ENCODE measurements around the gene TNFSF15. TPM values are rescaled to one million over a fixed set of nuclear protein-coding genes. Genes with fewer than 3 reads are reported as not detected.

The TNFSF15 gene
- total RNA-seq, 1 experiment from 2014 or later = not detected

- Mint-ChIP-seq H3K4me3 (no peak overlapping the region), H3K36me3 (ENCODE audit: insufficient read depth in 1 of 3, low read depth in 3 of 3) (no peaks in the 10 kb centered on the region), H3K27ac (no peak overlapping the region), H3K4me1 (no peaks in the 10 kb centered on the region), H3K9me3 (no peaks in the 10 kb centered on the region; a peak in 1 of 5 replicates), H3K27me3 (ENCODE audit: low read depth) (peaks cover 50% of the 10 kb centered on the region)
- Histone ChIP-seq H3K79me2 (ENCODE audit: insufficient read depth, low read length) (no peaks in the 10 kb centered on the region), H3K23ac (ENCODE audit: insufficient read length, low read depth, low read length) (no peak overlapping the region), H2BK5ac (ENCODE audit: insufficient read length, low read length) (no peak overlapping the region), H3K4me1 (ENCODE audit: insufficient read depth, low read length) (no peaks in the 10 kb centered on the region), H3K79me1 (ENCODE audit: insufficient read depth, low read depth, low read length, poor library complexity, severe bottlenecking) (no peaks in the 10 kb centered on the region), H2BK20ac (ENCODE audit: low read depth, low read length, poor library complexity, severe bottlenecking) (no peak overlapping the region), H3T11ph (ENCODE audit: low read length) (no peak overlapping the region), H4K5ac (ENCODE audit: insufficient read length, low read depth, low read length) (no peak overlapping the region), H3K27ac (ENCODE audit: insufficient read length, low read depth, low read length) (no peak overlapping the region), H3K27me3 (ENCODE audit: insufficient read depth, low read length) (no peaks in the 10 kb centered on the region), H3K23me2 (ENCODE audit: insufficient read length, low read depth, low read length, poor library complexity, severe bottlenecking) (no peaks in the 10 kb centered on the region), H2AFZ (ENCODE audit: low read length) (no peak overlapping the region), H3K9ac (ENCODE audit: extremely low read depth, insufficient read length, low read length) (no peak overlapping the region), H3K18ac (ENCODE audit: insufficient read length, low read depth, low read length) (no peak overlapping the region), H2BK15ac (ENCODE audit: low read depth, low read length) (no peak overlapping the region), H4K8ac (replicated peaks; ENCODE audit: insufficient read length, low read depth, low read length) (no peak overlapping the region), H3K9me3 (ENCODE audit: control insufficient read depth, low read depth, low read length) (no peaks in the 10 kb centered on the region), H2AK5ac (ENCODE audit: insufficient read length, low read length) (no peak overlapping the region), H3K14ac (ENCODE audit: insufficient read depth, low read length) (no peak overlapping the region), H3K4ac (ENCODE audit: low read depth, low read length) (no peak overlapping the region), H2BK120ac (ENCODE audit: low read depth, low read length, poor library complexity, severe bottlenecking) (no peak overlapping the region), H3K56ac (ENCODE audit: insufficient read length, low read depth, low read length) (no peak overlapping the region), H4K91ac (ENCODE audit: insufficient read length, low read depth, low read length) (no peak overlapping the region), H4K20me1 (ENCODE audit: control insufficient read depth, insufficient read depth, insufficient read length) (no peaks in the 10 kb centered on the region), H2BK12ac (ENCODE audit: insufficient read length, low read depth, low read length) (no peak overlapping the region), H3K4me2 (ENCODE audit: insufficient read depth, insufficient read length, low read length) (no peak overlapping the region)
- WGBS (ENCODE audit: extremely low coverage, insufficient read length, low lambda C conversion rate) = no CpG with 5 or more reads among the region's 4 CpGs
- no peak for TF ChIP-seq CTCF (conservative IDR thresholded peaks at IDR 0.05)
- no peak for DNase-seq
Measured at GRCh38 chr9:114774524-114774923, 31.3 kb downstream of the TNFSF15 start.
